Astrocyte of the cerebellum (primary cell): Measurements from ENCODE around the gene ATG4B.
A peak's percentile ranks its signal among the peaks of the same experiment; 100 is the strongest.

ENCODE experiments used
- DNase-seq: peaks from one replicate; pipeline ENCODE4 v3.0.0-alpha.2; 2011; ENCODE audit warnings: low read depth
- H3K4me3 ChIP-seq: 2 replicates; pipeline ENCODE4 v1.5.1; 2011; ENCODE audit warnings: mild to moderate bottlenecking, low read depth, low read length, moderate library complexity
- in situ Hi-C: cut with HindIII; loops from 2 replicates; pipeline ENCODE4 v1.10.0; 2017; ENCODE audit warnings: low sequenced_read_pairs
- TF ChIP-seq, protein P1 (sequence below): IDR thresholded peaks from 2 replicates; pipeline ENCODE4 v1.5.1; 2012; ENCODE audit warnings: low read length, low read depth, moderate library complexity, mild to moderate bottlenecking; ENCODE audit errors: missing control alignments

ATG4B gene

DNA sequence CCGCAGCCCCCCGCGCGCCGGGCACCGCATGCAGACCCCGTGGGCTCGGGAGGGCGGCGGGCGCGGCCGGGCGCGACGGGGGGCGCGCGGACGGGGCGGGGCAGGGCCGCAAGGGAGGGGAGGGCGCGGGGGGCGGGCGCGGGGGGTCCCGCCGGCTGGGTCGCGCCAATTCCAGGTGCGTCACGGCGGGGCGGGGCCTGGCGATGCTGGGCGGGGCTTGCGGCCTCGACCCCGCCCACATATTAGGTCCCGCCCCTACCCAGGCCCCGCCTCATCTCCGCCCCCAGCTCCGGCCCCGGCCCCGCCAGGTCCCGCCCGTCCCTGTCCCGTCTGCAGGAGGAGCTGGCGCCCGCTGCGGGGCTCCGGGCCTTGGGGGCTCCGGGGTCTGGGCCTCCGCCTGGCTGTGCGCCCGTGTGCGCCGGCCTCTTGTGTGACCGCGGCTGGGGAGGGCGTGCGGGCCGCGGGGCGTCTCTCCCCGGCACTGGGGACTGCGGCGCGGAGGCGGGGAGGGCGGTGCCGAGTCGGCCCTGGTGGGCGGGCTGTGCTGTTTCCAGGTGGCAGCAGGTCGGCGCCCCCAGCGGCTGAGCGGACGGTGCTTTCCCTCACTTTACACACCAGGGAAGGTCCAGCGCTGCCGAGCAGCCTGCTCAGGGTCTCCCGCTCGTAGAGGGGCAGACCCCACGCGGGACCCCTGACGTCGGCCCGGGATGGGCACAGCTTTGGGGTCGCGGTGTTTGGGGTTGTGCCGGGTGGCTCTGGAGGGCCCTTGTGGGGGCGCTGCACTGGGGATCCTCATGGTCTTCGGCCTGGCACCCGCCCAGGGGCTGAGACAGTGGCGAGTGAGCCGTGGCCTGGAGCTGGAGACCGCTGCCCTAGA, 64.9 kb downstream of the ATG4B start:
- TF ChIP-seq, protein P1, sequence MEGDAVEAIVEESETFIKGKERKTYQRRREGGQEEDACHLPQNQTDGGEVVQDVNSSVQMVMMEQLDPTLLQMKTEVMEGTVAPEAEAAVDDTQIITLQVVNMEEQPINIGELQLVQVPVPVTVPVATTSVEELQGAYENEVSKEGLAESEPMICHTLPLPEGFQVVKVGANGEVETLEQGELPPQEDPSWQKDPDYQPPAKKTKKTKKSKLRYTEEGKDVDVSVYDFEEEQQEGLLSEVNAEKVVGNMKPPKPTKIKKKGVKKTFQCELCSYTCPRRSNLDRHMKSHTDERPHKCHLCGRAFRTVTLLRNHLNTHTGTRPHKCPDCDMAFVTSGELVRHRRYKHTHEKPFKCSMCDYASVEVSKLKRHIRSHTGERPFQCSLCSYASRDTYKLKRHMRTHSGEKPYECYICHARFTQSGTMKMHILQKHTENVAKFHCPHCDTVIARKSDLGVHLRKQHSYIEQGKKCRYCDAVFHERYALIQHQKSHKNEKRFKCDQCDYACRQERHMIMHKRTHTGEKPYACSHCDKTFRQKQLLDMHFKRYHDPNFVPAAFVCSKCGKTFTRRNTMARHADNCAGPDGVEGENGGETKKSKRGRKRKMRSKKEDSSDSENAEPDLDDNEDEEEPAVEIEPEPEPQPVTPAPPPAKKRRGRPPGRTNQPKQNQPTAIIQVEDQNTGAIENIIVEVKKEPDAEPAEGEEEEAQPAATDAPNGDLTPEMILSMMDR, result peak; percentile 37
- in situ Hi-C loops, result no loop called here
- H3K4me3 ChIP-seq, result peak overlapping the region; percentile 76
- no peak for DNase-seq

DNA sequence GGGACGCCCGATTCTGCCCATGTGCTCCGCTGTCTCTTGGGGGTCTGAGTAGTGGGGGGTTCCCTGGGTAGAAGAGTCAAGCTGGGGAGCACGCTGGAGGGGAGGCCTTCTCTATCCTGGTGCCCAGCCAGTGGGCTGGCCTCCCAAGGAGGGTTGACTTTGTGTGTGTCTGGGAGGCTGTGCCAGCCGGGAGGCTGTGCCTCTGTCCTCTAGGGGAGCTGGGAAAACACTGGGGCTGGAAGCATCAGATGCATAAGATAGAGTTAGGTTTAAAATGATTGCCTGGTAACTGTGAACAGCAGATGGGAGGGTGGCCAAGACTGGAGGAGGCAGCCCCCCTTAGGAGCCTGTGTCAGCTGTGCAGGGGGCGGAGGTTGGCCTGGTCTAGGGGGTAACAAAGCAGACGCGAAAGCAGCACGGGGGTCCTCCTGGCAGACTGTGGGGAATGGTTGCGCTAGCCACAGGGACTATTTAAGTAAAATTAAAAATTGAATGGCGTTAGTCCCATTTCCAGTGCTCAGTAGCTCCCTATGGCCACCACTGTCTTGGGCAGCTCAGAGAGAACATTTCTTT, 65.6 kb downstream of the ATG4B start:
- DNase-seq, result no peak
- TF ChIP-seq, protein P1, result no peak
- peak overlapping the region; percentile 76 for H3K4me3 ChIP-seq
- in situ Hi-C loops, result no loop called here

DNA sequence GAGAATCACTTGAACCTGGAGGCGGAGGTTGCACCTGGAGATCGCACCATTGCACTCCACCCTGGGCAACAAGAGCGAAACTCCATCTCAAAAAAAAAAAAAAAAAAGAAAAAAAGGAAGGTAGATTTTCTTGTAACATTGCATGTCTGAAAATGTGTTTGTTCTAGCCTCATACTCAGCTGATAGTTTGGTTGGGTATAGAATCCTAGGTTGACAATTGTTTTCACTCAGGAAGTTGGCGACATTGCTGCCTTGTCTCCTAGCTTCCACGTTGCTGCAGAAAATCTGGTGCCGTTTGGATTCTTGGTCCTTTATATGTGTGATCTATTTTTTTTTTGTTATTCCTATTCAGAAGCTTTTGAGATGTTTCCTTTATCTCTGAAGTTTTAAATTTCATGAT, 69.0 kb downstream of the ATG4B start:
- DNase-seq, result no peak
- TF ChIP-seq, protein P1, result no peak
- no peak overlapping the region for H3K4me3 ChIP-seq
- in situ Hi-C loops, result no loop called here

DNA sequence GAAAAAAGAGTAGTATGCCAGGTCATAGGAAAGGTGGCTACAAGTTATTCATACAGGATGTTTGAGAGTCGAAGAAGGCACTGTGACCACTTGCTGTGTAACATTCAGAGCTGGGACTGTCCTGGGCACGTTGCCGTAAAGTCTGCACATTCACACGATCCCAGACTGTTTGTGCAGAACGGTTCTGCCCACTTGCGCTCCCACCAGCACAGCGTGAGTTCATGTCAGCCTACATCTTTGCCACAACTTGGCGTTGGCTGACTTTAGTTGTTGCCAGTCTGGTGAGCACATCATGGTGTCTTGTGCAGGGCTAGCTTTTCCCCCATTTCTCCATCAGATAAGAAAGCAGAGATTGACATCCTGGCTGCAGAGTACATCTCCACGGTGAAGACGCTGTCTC, 71.4 kb downstream of the ATG4B start:
- in situ Hi-C loops, result no loop called here
- TF ChIP-seq, protein P1, result no peak
- no peak overlapping the region for H3K4me3 ChIP-seq
- no peak for DNase-seq

DNA sequence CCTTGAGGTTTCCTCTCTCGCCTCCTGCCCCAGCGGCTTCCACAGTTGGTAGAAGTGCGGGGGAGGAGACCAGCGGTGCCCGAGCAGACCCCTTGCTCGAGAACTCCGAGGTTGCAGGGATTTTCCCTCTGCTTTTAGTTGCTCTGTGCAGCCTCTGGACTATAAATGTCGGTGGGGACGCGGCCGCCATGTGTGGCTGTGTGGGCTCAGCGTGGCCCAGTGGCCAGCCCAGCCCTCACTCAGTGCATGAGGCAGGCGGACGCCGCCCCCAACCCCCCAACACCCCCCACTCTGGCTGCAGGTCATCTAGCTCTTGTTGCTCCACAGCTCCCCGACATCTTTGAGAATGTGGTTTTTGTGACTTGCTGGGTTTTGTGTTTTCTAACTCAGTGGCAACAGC, 81.6 kb downstream of the ATG4B start:
- TF ChIP-seq, protein P1, result no peak
- H3K4me3 ChIP-seq, result no peak overlapping the region
- in situ Hi-C loops, result no loop called here
- no peak for DNase-seq

DNA sequence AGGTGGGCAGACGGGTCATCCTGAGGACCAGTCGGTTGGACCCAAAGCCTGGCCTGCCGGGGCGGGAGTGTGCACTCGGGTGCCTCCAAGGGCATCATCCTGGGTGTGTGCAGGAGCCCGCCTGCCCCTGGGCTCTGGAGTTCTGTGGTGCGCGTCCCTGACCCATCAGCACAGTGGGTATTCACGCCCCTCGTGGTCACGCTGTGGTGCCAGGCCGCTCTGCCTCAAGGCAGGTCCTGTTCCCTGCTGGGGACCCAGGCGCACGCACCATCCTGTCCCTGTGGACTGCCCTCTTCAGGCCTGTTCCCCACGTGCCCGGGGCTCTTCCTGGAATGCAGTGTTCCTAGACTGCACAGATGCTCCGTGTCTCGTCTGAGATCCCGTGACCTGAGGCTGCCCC, 82.6 kb downstream of the ATG4B start:
- in situ Hi-C loops, result loop anchor here (10.0 kb wide), 1 partner anchor 45 kb away; no protein-coding TSS in a partner anchor
- no peak for DNase-seq
- TF ChIP-seq, protein P1, result no peak
- H3K4me3 ChIP-seq, result no peak overlapping the region
